Upper lobe of left lung (tissue), 4 donors: ENCODE measurements around the gene CRACDL.

Experiments
- POLR2A ChIP-seq, 4 donors: fragments of 450-650 bp; IDR thresholded peaks; one replicate each; pipeline ENCODE4 v1.5.1; 2016 to 2017; ENCODE audit warnings: antibody characterized with exemption in 4 of 4, mild to moderate bottlenecking in 2 of 4
- TF ChIP-seq, protein P1 (sequence below), 6 experiments: fragments of 450-650 bp in 4 of 6; fragments of 200-600 bp in 2 of 6; sonication (generic) in 2 of 6; IDR thresholded peaks; one replicate each; pipeline ENCODE4 v1.5.1; 2016 to 2019; ENCODE audit warnings: antibody characterized with exemption in 6 of 6

DNA sequence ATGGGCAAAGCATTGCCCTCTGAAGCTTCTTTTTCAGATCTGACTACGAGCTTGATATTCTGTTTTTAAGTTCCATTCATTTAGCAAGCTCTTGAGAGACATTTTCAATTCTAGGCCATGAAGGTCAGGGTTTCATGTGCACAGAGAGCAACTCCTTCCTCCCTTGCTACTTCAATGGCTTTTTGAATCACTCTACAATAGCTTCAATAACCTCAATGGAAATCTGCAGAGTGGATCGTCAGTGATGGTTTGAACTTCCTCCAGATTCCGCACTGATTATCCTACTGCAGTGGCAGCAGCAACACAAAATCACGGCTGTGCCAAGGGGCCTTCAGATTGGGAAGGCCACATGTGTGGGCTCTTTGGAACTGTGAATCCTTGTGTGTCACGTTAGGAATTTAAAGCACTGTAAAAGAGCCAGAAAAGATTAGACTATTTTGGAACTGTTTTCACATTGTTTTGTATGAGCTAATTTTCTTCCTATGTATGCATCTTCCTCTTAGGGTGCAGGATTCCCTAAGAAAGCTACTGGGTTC is 116.7 kb downstream of the CRACDL start:
- TF ChIP-seq, protein P1, sequence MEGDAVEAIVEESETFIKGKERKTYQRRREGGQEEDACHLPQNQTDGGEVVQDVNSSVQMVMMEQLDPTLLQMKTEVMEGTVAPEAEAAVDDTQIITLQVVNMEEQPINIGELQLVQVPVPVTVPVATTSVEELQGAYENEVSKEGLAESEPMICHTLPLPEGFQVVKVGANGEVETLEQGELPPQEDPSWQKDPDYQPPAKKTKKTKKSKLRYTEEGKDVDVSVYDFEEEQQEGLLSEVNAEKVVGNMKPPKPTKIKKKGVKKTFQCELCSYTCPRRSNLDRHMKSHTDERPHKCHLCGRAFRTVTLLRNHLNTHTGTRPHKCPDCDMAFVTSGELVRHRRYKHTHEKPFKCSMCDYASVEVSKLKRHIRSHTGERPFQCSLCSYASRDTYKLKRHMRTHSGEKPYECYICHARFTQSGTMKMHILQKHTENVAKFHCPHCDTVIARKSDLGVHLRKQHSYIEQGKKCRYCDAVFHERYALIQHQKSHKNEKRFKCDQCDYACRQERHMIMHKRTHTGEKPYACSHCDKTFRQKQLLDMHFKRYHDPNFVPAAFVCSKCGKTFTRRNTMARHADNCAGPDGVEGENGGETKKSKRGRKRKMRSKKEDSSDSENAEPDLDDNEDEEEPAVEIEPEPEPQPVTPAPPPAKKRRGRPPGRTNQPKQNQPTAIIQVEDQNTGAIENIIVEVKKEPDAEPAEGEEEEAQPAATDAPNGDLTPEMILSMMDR (IDR thresholded peaks at IDR 0.05) = no peak
- TF ChIP-seq POLR2A (IDR thresholded peaks at IDR 0.05) = no peak
